WTC11 (cell line): ENCODE data around the gene SMARCE1. TPM values are rescaled to one million over a fixed set of nuclear protein-coding genes. Genes with fewer than 3 reads are reported as not detected.

Experiments used
- ATAC-seq: fragments of 200-7000 bp; cut with Tn5 transposase; 2 replicates; pipeline ENCODE4 v1.10.0; 2021; ENCODE audit warnings: mild to moderate bottlenecking, moderate library complexity
- CTCF ChIA-PET: fragments of 300-600 bp; sonication (Branson Sonifier 250); formaldehyde crosslinking; loops from one replicate; lab custom pipeline; 2021; ENCODE audit warnings: antibody characterized with exemption; lab: Charles Lee
- POLR2A ChIA-PET: fragments of 350-600 bp; sonication (Branson Sonifier 250); formaldehyde crosslinking; loops from one replicate; lab custom pipeline; 2021; ENCODE audit warnings: antibody characterized with exemption; lab: Charles Lee
- DNase-seq: peaks from one replicate; pipeline ENCODE4 v3.0.0; 2021; ENCODE audit warnings: low spot score
- H3K27ac Mint-ChIP-seq: 2 replicates; pipeline ENCODE4 v1.8.0; 2021; ENCODE audit warnings: mixed read lengths
- H3K27me3 Mint-ChIP-seq: 2 replicates; pipeline ENCODE4 v1.8.0; 2021; ENCODE audit warnings: low read depth, mild to moderate bottlenecking, moderate library complexity, mixed read lengths
- H3K36me3 Mint-ChIP-seq: 2 replicates; pipeline ENCODE4 v1.8.0; 2021; ENCODE audit warnings: mixed read lengths
- H3K4me1 Mint-ChIP-seq: 2 replicates; pipeline ENCODE4 v1.8.0; 2022; ENCODE audit warnings: mixed read lengths
- H3K4me3 Mint-ChIP-seq: 2 replicates; pipeline ENCODE4 v1.8.0; 2021; ENCODE audit warnings: mild to moderate bottlenecking, moderate library complexity, mixed read lengths
- H3K9me3 Mint-ChIP-seq: 2 replicates; pipeline ENCODE4 v1.8.0; 2021; ENCODE audit warnings: mixed read lengths
- ATF1 ChIP-seq: sonication (generic); formaldehyde crosslinking; IDR thresholded peaks from 2 replicates; pipeline ENCODE4 v1.8.1; 2023; ENCODE audit warnings: mild to moderate bottlenecking, moderate library complexity, missing genetic modification reagents
- FOXJ3 ChIP-seq: sonication (generic); formaldehyde crosslinking; IDR thresholded peaks from 2 replicates; pipeline ENCODE4 v1.9.0; 2021; ENCODE audit warnings: missing genetic modification reagents, mild to moderate bottlenecking, borderline replicate concordance
- GTF2I ChIP-seq: fragments of 250-450 bp; sonication (Bioruptor Pico); conservative IDR thresholded peaks from 2 replicates; pipeline ENCODE4 v1.4.0; 2021; ENCODE audit warnings: mild to moderate bottlenecking
- JAZF1 ChIP-seq: fragments of 250-450 bp; sonication (Bioruptor Pico); IDR thresholded peaks from 2 replicates; pipeline ENCODE4 v1.9.0; 2021; ENCODE audit warnings: moderate library complexity, mild to moderate bottlenecking, inconsistent platforms
- NR1H2 ChIP-seq: sonication (generic); formaldehyde crosslinking; IDR thresholded peaks from 2 replicates; pipeline ENCODE4 v1.9.0; 2021; ENCODE audit warnings: mild to moderate bottlenecking, moderate library complexity, missing genetic modification reagents
- RORB ChIP-seq: fragments of 250-450 bp; sonication (Bioruptor Pico); IDR thresholded peaks from 2 replicates; pipeline ENCODE4 v1.9.0; 2021; ENCODE audit warnings: mild to moderate bottlenecking
- SOX15 ChIP-seq: fragments of 250-450 bp; sonication (Bioruptor Pico); IDR thresholded peaks from 2 replicates; pipeline ENCODE4 v1.9.0; 2021; ENCODE audit warnings: mild to moderate bottlenecking
- SP1 ChIP-seq: sonication (generic); formaldehyde crosslinking; conservative IDR thresholded peaks from 2 replicates; pipeline ENCODE4 v1.8.1; 2022; ENCODE audit warnings: missing genetic modification reagents
- TEAD1 ChIP-seq: sonication (generic); formaldehyde crosslinking; IDR thresholded peaks from 2 replicates; pipeline ENCODE4 v1.8.0; 2022; ENCODE audit warnings: mild to moderate bottlenecking, missing genetic modification reagents
- TP53 ChIP-seq: sonication (generic); formaldehyde crosslinking; IDR thresholded peaks from 2 replicates; pipeline ENCODE4 v1.8.1; 2023; ENCODE audit warnings: mild to moderate bottlenecking, missing genetic modification reagents
- ZBTB21 ChIP-seq: sonication (generic); formaldehyde crosslinking; IDR thresholded peaks from 2 replicates; pipeline ENCODE4 v1.8.1; 2023; ENCODE audit warnings: mild to moderate bottlenecking, missing genetic modification reagents, borderline replicate concordance
- ZNF232 ChIP-seq: sonication (generic); formaldehyde crosslinking; IDR thresholded peaks from 2 replicates; pipeline ENCODE4 v1.8.0; 2022; ENCODE audit warnings: mild to moderate bottlenecking, missing genetic modification reagents
- ZNF263 ChIP-seq: sonication (generic); formaldehyde crosslinking; IDR thresholded peaks from 2 replicates; pipeline ENCODE4 v1.8.1; 2022; ENCODE audit warnings: low read depth, mild to moderate bottlenecking, moderate library complexity, missing genetic modification reagents
- ZNF317 ChIP-seq: sonication (generic); formaldehyde crosslinking; IDR thresholded peaks from 2 replicates; pipeline ENCODE4 v1.8.1; 2023; ENCODE audit warnings: low read depth, mild to moderate bottlenecking, moderate library complexity, missing genetic modification reagents, borderline replicate concordance
- ZNF423 ChIP-seq: fragments of 250-450 bp; sonication (Bioruptor Pico); IDR thresholded peaks from 2 replicates; pipeline ENCODE4 v2.1.2; 2022; ENCODE audit warnings: mild to moderate bottlenecking, moderate library complexity
- total RNA-seq: library from RNA; stranded (reverse); gene quantifications from 3 replicates; pipeline ENCODE4 v1.2.3, GENCODE V29; 2021
- TF ChIP-seq, protein P1 (sequence below): fragments of 250-450 bp; sonication (Bioruptor Pico); conservative IDR thresholded peaks from 2 replicates; pipeline ENCODE4 v1.9.0; 2021; ENCODE audit warnings: mild to moderate bottlenecking
- TF ChIP-seq, protein P2 (sequence below): fragments of 200-600 bp; IDR thresholded peaks from 2 replicates; pipeline ENCODE4 v1.8.0; 2022; ENCODE audit warnings: antibody characterized with exemption
- TF ChIP-seq, protein P3 (sequence below): sonication (generic); formaldehyde crosslinking; IDR thresholded peaks from 2 replicates; pipeline ENCODE4 v1.8.1; 2023; ENCODE audit warnings: mild to moderate bottlenecking, missing genetic modification reagents, moderate library complexity
- TF ChIP-seq, protein P4 (sequence below): fragments of 250-450 bp; sonication (Bioruptor Pico); IDR thresholded peaks from 2 replicates; pipeline ENCODE4 v1.9.0; 2021; ENCODE audit warnings: mild to moderate bottlenecking

Gene SMARCE1
- total RNA-seq, 1 experiment from 2014 or later: 109 TPM

DNA sequence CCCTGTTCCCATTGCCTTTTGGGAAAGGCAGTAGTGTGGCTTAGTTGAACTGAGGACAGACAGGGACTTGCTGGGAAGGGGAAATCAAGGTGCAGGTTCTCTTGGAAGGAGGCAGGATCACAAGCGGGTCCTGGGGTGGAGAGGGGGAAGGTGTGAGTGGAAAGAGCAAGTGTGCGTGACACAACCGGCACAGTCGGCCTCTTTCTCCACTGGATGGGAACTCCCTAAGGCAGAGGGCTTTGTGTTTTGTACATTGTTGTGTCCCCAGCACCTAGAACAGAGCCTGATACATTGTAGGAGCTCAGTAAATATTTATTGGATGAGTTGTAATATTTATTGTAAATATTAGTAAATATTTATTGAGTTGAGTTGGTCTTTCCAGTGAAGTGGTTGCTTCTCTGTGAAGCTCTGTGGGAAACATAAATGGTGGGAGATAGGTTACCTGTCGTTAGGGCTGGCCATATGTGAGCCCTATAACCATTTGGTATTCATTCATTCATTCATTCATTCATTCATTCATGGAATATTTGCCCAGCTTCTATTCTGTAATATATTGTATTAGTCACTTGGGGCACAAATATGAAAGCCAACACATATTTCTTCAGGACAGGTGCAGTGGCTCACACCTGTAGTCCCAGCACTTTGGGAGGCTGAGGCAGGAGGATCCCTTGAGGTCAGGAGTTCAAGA, 34.0 kb downstream of the SMARCE1 start:
- POLR2A ChIA-PET: no interaction called here
- Mint-ChIP-seq H3K36me3 (no peaks in the 10 kb centered on the region), H3K4me3 (no peak overlapping the region), H3K27ac (0 out of 2 replicates have a peak overlapping the region, but pooled peaks have one; percentile 64), H3K4me1 (peaks cover 5% of the 10 kb centered on the region), H3K9me3 (no peaks in the 10 kb centered on the region), H3K27me3 (peaks cover 6% of the 10 kb centered on the region; the same call in 1 of the 2 replicates)
- TF ChIP-seq RORB (CRISPR knock-in tag): no peak
- TF ChIP-seq NR1H2 (CRISPR knock-in tag): no peak
- TF ChIP-seq, protein P1, sequence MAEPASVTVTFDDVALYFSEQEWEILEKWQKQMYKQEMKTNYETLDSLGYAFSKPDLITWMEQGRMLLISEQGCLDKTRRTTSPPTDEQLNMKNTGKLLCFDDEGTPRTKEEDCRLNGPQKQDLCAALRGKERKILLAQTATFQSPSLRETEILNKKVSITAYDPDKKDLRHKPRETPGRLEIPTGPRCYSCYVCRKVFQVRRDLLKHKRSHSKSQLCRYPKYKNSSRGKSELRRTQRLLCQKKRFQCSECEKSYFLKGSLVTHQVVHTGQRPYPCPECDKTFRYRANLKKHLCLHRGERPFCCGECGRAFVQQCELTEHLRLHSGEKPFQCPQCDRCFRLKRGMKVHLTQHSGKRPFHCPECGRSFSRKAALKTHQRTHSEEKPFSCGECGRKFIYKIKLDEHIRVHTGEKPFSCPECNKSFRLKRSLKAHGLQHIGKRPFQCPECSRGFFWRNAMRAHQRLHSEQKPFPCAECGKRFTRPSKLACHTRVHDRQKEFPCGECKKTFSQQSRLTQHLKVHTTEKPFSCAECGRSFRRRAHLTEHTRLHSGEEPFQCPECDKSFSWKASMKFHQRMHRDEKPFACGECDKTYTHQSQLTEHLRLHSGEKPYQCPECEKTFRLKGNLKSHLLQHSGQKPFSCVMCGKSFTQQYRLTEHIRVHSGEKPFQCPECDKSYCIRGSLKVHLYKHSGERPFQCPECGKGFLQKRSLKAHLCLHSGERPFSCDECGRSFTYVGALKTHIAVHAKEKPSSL (CRISPR knock-in tag): no peak
- no peak for TF ChIP-seq GTF2I (CRISPR knock-in tag)
- TF ChIP-seq, protein P2, sequence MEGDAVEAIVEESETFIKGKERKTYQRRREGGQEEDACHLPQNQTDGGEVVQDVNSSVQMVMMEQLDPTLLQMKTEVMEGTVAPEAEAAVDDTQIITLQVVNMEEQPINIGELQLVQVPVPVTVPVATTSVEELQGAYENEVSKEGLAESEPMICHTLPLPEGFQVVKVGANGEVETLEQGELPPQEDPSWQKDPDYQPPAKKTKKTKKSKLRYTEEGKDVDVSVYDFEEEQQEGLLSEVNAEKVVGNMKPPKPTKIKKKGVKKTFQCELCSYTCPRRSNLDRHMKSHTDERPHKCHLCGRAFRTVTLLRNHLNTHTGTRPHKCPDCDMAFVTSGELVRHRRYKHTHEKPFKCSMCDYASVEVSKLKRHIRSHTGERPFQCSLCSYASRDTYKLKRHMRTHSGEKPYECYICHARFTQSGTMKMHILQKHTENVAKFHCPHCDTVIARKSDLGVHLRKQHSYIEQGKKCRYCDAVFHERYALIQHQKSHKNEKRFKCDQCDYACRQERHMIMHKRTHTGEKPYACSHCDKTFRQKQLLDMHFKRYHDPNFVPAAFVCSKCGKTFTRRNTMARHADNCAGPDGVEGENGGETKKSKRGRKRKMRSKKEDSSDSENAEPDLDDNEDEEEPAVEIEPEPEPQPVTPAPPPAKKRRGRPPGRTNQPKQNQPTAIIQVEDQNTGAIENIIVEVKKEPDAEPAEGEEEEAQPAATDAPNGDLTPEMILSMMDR: no peak
- no peak for TF ChIP-seq TP53 (CRISPR knock-in tag)
- no peak for TF ChIP-seq SOX15 (CRISPR knock-in tag)
- TF ChIP-seq JAZF1: no peak
- no peak for TF ChIP-seq ZNF263 (CRISPR knock-in tag)
- TF ChIP-seq ZNF423 (CRISPR knock-in tag): no peak
- no peak for TF ChIP-seq ATF1 (CRISPR knock-in tag)
- no peak for TF ChIP-seq ZBTB21 (CRISPR knock-in tag)
- no peak for TF ChIP-seq ZNF317 (CRISPR knock-in tag)
- TF ChIP-seq SP1 (CRISPR knock-in tag): no peak
- no peak for TF ChIP-seq FOXJ3 (CRISPR knock-in tag)
- no peak for TF ChIP-seq ZNF232
- TF ChIP-seq TEAD1 (CRISPR knock-in tag): no peak
- TF ChIP-seq, protein P3, sequence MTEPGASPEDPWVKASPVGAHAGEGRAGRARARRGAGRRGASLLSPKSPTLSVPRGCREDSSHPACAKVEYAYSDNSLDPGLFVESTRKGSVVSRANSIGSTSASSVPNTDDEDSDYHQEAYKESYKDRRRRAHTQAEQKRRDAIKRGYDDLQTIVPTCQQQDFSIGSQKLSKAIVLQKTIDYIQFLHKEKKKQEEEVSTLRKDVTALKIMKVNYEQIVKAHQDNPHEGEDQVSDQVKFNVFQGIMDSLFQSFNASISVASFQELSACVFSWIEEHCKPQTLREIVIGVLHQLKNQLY (CRISPR knock-in tag): no peak
- TF ChIP-seq, protein P4, sequence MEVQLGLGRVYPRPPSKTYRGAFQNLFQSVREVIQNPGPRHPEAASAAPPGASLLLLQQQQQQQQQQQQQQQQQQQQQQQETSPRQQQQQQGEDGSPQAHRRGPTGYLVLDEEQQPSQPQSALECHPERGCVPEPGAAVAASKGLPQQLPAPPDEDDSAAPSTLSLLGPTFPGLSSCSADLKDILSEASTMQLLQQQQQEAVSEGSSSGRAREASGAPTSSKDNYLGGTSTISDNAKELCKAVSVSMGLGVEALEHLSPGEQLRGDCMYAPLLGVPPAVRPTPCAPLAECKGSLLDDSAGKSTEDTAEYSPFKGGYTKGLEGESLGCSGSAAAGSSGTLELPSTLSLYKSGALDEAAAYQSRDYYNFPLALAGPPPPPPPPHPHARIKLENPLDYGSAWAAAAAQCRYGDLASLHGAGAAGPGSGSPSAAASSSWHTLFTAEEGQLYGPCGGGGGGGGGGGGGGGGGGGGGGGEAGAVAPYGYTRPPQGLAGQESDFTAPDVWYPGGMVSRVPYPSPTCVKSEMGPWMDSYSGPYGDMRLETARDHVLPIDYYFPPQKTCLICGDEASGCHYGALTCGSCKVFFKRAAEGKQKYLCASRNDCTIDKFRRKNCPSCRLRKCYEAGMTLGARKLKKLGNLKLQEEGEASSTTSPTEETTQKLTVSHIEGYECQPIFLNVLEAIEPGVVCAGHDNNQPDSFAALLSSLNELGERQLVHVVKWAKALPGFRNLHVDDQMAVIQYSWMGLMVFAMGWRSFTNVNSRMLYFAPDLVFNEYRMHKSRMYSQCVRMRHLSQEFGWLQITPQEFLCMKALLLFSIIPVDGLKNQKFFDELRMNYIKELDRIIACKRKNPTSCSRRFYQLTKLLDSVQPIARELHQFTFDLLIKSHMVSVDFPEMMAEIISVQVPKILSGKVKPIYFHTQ (CRISPR knock-in tag): no peak
- ATAC-seq (no peak), DNase-seq (no peak)
- CTCF ChIA-PET: no interaction called here
